Kidney tubule cell (primary cell): Measurements from ENCODE around the gene PLCD3.

Experiments
- DNase-seq: peaks from one replicate; pipeline ENCODE4 v3.0.0-alpha.2; 2018; ENCODE audit warnings: low spot score

PLCD3 gene

DNA sequence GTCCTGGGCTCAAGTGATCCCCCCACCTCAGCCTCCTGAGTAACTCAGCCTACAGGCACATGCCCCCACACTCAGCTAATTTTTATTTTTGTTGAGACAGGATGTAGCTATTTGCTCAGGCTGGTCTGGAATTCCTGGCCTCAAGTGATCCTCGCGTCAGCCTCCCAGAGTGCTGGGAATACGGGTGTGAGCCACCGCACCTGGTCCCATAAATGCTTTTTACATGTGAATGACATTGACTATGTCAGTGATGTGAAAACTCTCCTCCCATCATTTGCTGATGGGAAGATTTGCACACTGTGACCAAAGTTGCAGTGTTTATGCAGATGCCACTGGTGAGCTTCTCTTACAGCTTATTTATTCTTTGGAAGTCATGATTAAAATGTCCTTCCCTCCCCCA, 15.0 kb downstream of the PLCD3 start:
- no peak for DNase-seq

DNA sequence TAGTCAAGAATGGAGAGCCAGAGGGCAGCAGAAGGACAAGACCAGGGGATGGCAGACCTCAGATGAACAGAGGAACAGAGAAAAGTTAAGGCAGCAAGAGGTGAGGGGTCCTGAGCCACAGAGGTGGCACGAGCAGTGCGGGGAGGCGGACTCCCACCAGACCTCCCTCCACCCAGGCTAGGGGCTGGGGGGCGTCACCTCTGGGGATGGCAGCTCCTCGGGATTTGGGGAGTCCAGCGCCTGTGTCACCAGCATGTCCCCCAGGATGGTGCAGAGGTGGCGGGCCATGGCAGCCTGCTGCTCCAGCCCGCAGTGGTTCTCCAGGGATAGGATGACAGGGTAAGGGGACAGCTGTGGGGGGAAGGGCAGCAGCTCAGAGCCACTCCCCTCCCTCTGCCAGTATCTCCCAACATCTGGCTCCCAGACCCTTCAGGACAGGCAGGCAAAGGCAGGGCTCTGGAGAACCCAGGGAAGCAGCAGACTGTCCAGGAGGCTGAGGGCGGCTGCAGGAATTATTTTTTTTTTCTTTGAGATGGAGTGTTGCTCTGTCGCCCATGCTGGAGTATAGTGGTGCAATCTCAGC, 15.8 kb downstream of the PLCD3 start:
- no peak for DNase-seq

DNA sequence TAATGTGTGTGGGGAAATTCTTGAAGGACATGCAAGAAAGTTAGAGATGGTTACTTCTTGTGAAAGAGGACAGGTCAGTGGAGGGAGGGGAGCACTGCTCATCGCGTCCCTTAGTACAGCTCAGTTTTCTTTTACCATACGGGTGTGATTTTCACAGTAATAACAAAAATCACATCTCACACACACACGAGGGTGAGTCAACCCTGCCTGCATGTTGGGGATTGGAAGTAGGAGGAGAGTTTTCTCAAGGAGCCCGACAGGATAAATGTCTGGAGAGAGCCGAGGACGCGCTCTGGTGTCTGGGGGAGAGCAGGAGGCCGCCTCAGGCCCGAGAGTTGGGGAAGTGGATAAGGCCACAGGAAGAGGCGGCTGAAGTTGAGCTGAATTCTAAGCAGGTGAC, 16.4 kb downstream of the PLCD3 start:
- no peak for DNase-seq

DNA sequence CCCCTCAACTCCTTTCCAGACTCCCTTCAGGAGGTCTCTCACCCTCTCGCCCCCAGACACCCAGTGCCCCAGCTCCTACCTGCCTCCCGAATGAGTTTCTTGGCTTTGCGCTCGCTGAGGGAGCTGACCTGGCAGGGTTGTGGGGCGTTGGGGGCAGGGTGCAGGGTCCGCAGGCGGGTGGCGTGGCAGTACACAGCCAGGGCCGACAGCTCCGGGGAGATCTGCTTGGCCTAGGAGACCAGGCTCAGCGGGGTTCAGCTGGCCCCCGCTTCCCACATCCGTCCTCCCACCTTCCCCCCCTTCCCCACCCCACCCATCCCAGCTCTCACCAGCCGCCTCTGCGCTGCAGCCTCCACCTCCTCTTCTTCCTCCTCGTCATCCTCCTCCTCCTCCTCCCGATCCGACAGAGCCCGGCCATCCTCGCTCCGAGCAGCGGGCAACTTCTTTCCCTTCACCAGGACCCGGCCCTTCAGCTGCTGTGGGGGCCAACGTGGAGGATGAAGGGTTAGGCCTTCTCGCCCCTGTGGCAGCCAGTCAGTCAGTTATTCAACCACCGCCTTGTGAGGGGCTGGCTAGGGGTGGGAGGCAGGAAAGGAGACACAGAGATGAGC, 17.2 kb downstream of the PLCD3 start:
- no peak for DNase-seq

DNA sequence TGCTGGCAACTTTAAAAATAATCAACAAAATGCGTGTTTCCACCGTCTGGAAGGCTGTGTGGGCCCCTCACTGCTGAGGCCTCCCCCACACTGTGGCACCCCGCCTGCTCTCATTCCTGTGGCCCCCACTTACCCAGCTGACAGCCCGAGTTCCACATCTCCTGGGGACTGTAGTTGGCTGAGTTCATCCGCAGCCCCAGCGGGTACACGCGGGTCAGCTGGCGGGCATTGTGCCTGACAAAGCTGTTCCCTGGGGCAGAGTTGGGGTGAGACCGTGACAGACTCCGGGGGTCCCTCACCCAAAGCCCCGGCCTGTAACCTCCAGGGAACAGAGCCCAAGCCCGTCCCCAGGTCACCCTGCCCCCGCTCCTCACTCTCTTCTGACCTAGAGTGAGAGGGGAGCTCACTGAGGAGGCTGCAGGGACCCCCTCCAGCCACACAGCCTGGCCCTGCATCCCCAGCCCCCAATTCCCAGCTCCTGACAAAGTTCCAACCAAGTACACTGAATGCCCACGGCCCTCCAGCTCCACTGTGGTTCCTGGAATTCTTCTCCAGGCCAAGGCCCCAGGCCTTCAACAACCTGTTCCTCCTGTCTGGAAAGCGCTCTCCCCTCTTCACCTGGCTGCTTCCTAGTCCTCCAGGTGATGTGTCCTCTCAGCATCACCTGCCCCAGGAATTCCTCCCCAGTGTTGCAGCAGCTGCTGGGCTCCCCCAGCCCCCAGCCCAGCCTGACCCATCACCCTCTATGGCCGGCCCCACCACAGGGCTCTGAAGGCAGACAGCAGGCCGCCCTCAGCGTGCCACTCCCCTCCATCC, 18.0 kb downstream of the PLCD3 start:
- DNase-seq: no peak

DNA sequence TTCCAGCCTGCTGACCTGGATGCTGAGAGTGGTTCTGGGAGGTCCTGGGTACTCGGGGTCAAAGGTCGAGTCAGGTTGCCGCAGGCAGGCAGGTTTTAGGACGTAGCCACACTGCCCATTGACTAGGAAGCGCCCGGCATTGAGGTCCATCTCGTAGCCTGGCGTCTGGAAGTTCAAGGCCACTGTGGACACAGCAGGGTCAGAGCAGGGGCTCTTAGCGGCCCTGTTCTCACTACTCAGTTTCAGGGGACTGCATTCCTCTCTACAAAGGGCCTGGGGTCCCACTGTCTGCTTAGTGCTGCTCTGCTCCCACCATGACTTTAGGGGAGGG, 18.9 kb downstream of the PLCD3 start:
- no peak for DNase-seq

DNA sequence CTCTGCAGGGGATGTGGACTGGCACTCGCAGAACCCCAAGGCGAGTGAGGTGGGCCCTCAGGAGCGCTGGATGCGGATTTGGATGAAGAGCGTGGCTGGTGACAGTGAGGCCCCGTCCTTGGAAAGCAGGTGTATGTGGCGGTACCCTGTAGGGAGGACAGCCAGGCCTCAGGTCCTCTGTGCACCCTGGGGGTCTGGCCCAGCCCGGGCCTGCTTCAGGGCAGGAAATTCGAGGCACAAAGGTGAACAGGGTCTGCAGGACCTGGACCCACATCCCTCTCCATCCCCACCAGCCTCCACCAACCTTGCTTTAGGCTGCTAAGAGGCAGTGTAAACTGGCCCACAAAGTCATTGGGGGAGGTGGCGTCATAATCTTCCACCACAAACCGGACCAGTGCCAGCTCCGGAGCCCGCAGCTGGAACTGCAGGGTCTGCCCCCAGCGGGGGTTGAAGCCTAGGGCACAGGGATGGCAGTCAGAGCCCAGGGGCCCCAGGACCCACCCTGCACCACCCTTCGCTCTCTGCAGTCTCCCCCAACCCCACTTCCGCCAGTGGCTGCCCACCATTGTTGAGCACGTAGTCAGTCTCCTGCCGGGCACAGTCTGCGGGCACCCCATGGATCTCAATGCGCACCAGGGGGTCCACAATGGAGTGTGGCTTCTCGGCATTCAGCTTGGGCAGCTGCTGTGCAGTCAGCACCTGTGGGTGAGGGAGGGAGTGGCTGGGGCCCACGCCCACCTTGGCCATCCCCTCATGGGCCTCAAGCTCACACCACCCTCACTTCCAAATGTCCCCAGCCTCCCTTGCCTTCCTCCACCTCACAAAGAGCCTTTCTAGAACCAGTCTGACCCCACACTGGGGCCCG, 19.5 kb downstream of the PLCD3 start:
- no peak for DNase-seq

DNA sequence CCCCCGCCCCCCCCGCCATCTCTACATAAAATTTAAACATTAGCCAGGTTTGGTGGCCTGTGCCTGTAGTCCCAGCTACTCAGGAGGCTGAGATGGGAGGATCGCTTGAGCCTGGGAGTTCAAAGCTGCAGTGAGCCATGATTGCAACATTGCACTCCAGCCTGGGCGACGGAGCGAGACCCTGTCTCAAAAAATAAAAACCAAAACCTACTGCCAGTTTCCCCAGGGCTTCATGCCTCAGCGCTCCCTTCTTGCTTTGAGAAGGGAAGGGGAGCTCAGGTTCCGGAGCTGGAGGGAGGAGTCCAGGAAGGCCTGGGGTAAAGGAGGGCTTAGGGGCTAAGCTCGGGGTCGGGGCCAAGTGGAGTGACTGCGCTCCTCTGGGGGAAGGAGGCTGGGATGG, 20.5 kb downstream of the PLCD3 start:
- DNase-seq: no peak

DNA sequence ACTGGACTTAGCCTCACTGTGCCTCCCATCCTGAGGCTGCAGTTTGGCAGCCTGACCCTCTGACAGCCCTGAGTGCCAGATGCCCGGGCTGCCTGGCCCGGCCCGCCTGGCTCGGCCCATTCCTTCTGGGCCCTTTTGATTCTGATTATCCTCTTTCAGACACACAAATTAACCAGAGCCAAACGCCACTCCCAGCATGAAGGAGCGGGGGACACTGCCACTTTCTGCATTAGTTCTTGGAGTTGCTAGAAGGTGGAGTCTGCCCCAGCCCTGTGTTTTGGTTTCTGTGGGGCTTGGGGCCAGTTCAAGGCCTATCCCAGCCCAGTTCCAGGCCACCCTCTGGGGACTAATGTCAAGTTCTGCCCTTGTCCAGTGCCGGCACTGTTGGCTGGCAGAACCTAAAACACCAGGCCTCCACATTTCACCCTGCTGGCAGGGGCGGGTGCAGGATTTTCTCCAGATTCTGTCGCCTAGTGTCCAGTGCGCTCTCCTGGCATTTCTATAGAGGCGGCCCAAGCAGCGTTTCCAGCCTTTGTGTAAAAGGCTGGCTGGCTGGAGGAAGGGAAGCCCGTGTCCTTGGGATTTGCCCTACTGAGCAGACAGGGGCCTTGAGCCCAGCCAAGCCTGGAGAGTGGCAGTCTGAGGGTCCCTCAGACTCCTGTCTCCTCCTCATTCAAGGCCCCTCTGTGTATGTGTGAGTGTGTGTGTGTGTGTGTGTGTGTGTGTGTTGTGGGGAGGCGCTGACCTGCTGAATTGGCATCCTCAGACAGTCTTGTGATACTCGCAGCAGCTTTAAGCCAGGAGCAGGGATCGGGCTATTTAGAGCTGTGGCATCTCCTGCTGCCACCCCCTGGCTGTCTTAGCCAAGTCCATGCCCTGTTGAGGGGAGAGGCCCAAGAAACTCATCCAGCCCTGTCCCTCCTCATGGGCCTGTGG, 21.4 kb downstream of the PLCD3 start:
- DNase-seq: no peak

DNA sequence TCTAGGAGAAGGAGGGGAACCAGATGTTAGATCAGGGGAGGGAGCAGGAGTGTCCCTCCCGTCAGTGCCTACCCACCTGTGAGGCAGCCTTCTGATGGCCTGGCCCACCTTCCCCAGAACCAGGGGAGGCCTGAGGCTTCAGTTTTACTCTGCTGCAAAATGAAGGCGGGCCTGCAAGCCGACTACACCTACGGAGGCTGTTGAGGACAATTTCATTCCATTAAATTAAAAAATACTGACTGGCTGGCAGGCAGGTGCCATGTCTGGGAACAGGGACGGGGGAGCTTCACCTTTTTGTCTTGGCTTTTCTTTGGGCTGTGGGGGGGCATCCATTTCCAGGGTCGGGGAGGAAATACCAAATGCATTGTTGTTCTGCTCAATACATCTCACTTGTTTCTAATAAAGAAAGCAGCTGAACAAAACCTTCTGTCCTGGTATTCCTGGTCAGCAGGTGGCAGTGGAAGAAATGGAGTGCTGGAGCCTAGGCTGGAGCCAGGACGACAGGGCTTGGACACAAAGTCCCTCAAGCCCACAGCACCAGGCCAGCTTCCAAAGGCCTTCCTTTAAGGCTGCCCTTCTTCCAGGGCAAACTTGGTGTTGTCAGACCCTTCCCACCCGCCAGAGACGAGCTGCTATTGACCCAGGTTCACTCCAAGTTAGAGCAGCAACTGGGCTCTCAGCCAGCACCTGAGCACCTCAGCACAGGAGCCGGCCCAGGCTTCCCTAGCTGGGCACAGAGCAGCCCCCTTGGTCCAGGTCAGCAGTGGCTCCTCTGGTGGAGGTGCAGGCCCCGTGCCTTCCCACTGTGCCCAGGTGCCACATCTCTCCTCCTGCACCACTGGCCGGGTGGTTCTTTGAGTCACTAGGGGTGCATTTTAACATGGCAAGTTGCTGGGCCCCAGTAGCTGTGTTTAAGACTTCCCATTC, 23.5 kb downstream of the PLCD3 start:
- DNase-seq: no peak

DNA sequence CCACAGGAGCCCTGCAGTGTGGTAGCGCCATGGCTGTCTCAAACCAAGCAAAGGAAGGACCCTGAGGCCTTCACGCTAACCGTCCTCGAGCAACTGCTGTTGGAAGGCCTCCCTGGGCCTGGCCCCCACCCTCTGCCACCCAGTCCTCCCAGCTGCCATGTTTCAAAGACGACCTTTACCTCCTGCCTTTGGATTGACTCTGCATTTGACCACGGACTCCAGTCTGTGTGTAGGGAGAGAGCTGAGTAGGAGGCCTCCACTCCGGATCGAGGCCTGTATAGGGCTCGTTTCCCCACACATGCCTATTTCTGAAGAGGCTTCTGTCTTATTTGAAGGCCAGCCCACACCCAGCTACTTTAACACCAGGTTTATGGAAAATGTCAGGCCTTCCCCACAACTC, 24.3 kb downstream of the PLCD3 start:
- DNase-seq: no peak

DNA sequence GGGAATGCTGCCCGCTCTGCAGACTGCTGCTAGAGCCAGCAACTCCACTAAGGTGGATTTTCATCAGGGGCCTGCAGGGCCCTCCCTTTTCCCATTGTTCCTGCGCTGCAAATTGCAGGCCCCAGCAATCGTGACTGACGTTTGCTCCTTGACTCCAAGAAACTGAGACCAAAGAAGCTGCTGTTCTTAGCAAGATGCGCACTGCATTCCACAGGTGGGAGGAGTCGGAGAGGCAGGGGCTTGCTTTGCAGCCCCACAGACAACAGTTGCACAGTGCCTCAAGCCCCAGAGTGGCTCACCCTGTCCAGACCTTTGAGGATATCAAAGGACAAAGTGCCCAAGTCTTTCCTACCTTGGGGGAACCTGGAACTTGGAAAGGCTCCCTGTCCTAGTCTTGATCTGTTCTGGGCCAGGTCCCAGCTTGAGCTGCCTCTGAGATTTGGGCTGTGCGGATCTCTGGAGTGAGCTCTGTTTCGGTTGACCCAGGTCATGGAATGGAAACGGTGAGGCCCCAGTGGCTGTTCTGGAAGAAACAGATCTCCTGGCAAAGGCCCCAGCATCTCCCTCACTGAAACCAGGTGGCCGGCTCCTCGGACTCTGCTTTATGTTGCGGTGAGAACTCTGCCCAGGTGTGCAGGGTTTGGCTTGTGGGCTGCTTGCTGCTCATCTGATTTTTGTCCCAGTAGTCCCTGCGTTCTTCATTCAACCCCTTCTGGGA, 24.9 kb downstream of the PLCD3 start:
- no peak for DNase-seq

DNA sequence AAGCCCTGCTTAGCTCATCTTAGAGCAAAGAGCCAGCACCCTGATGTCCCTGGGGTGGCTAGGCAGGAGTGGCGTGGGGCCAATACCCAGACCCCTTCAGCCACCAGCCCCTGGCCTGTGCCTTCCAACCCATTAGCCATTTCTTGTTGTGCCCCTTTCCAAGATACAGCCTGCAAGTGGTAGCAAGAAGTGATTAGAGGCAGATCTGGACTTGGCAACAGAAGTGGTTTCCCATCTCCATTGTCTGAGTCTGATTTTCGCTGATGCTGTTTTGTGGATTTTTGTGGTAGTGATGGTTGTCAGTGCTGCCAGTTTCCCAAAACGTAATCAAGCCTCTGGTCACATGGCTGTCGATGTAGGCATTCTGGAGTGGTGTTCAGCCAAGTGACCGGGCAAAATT, 25.7 kb downstream of the PLCD3 start:
- no peak for DNase-seq

DNA sequence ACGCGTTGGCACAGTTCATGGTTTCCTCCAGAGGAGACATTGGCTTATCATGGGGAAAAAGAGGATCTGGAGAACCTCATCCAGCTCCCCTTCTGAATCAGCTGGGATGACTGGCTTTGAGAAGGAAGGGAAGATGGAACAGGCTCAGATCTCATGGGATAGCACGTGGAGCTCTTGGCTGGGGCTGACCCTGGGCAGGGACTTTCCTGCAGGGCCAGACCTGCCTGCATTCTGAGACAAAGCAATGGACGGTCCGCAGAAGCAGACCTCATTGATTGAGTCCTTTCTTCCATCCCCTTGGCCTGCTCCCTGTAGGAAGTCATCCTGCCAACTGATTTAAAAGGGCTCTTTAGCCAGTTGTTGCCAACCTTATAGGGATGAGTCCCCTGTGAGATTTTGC, 26.2 kb downstream of the PLCD3 start:
- no peak for DNase-seq

DNA sequence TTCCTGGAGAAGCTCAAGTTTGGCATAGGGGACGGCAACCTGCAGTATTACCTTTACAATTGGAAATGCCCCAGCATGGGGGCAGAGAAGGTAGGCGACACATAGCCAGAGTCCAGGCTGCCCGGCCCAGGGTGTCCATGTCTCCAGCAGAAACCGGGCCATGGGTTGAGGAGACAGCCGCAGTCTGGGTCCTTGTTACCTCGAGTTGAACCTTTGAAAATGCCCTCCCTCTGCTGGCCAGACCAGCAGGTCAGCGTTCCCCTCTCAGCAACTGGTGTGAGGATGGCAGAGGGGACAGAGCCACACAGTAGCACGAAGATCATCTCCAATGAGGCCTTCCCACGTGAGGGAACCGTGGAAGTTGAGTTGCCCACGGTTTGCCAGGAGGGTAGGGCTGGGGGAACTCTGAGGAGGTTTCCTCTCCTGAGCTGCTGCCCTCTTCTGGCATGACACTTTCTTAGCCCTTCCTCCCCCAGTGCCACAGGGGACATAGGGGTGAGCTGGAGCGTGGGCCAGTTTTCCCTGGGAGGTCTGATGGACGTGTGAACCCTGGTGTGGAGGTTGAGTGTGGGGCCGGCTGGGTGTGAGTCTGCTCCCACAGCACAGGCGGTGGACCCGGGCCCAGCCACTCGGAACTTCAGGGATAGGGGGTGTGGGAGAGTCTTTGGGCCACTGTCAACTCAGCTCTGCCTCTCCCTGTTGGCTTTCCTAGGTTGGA, 27.2 kb downstream of the PLCD3 start:
- DNase-seq: no peak

DNA sequence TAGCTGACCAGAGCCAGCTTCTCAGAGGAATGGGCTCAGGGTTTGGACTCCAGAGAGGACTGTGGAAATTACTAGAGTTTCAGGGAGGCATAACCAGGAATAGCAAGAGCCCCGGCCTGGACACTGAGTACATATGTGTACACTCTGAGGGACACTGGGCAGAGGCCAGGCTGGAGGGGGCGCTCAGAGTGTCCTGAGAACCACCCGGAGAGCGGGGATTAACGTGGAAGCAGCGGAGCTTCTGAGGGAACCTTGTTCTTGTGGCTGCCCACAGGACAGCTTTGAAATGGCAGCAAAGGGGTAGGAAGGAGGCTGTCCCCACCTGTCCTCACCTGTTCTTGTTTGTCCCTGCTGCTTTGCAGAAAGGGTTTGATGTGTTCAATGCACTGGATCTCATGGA, 27.8 kb downstream of the PLCD3 start:
- DNase-seq: no peak

DNA sequence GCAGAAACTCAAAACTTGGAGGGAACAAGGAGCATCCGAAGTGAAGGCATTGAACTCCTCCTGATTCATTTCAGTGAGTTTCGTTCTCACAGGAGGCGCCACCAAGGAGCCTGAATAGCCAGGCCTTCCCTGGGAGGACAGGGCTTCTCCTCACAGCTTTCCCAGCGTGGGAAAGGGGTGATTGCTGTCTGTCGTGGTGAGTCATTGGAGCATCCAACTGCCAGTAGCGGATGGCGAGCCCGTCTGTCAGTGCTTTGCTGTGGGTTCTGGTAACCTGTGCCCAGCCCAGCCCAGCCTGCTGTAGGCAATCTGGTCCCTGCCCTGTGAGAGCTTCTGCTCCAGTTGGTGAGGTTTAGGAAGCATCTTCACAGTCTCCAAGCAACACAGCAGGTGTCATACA, 28.3 kb downstream of the PLCD3 start:
- DNase-seq: no peak

DNA sequence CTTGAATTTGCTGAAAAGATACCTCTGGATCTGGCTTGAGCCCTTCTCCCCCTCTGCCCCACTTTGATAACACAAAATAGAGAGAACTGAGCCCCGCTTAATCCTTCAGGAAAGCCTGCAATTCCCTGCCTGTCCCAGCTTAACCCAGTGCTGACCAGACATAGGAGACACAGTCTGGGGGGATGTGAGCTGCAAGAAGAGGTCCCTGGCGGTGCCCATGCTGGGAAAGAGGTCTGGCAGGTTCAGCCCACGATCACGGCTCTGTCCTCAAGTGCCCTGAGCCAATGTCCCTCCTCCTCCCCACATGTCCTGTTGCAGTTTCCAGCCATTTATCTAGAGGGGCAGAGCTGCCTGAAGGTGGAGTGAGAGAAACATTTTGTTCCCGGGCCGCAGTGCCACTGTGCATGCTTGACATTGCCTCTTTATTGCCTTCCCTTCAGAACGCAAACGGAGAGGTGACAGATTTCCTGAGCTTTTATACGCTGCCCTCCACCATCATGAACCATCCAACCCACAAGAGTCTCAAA, 29.0 kb downstream of the PLCD3 start:
- DNase-seq: no peak

DNA sequence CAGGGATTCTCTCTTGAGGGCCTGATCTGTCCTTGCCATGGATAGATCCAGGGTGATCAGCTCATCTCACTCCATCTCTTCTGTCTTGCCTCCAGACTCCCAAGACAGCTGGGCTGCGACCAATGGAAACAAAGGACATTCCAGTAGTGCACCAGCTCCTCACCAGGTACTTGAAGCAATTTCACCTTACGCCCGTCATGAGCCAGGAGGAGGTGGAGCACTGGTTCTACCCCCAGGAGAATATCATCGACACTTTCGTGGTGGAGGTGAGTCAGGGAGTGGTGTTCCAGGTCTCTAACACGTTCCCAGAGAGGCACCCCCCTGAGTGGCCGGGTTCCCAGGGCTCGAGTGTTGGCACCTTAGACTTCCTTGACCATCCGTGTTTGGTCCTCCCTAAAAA, 29.5 kb downstream of the PLCD3 start:
- no peak for DNase-seq
